IPS-20b (cell line): ENCODE data around the gene SCN3B.

Experiments
- H3K27ac ChIP-seq: one replicate; pipeline ENCODE4 v1.5.1; 2013; ENCODE audit warnings: low read length
- H3K27me3 ChIP-seq: 2 replicates; pipeline ENCODE4 v1.6.1; 2013; ENCODE audit warnings: mild to moderate bottlenecking, low read length, inconsistent platforms; ENCODE audit not compliant: insufficient read depth
- H3K36me3 ChIP-seq: 2 replicates; pipeline ENCODE4 v1.6.1; 2013; ENCODE audit warnings: low read depth, mild to moderate bottlenecking, inconsistent platforms, low read length, moderate library complexity; ENCODE audit not compliant: insufficient read depth
- H3K4me1 ChIP-seq: 2 replicates; pipeline ENCODE4 v1.6.1; 2013; ENCODE audit warnings: mild to moderate bottlenecking, control low read depth, inconsistent platforms, low read length, moderate library complexity; ENCODE audit not compliant: insufficient read depth
- H3K4me3 ChIP-seq: 2 replicates; pipeline ENCODE4 v1.5.1; 2013; ENCODE audit warnings: mild to moderate bottlenecking, low read length, inconsistent platforms
- H3K9ac ChIP-seq: 2 replicates; pipeline ENCODE4 v1.6.1; 2013; ENCODE audit warnings: low read depth, mild to moderate bottlenecking, inconsistent platforms, low read length, moderate library complexity
- H3K9me3 ChIP-seq: 2 replicates; pipeline ENCODE4 v1.6.1; 2013; ENCODE audit warnings: mild to moderate bottlenecking, low read depth, low read length, inconsistent platforms; ENCODE audit not compliant: insufficient read depth

Gene SCN3B

GRCh38 chr11:123653483-123653826, 969 bp downstream of the SCN3B start:
- H3K36me3 ChIP-seq, result no peaks in the 10 kb centered on the region
- H3K4me3 ChIP-seq, result peak overlapping the region; percentile 87
- H3K27me3 ChIP-seq, result peaks cover 54% of the 10 kb centered on the region
- H3K4me1 ChIP-seq, result no peaks in the 10 kb centered on the region
- no peaks in the 10 kb centered on the region for H3K9me3 ChIP-seq
- no peak overlapping the region for H3K27ac ChIP-seq
- H3K9ac ChIP-seq, result no peak overlapping the region

DNA sequence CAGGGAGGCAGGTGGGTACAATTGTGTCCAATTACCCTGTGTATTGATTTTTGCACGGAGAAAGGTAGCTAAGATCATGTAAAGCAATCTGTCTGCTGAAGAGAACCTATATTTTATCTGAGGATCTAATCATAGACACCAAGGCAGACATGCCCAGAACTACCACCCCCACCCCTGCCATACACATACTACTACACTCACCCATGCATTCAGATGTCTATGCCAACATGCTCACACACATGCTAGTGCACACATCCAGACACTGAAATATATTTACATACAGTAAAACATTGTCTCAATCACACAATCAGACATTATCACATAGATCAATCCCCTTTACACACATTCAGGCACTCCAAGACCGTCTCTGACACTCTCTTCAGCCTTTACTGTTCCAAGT, 1.8 kb downstream of the SCN3B start:
- H3K27me3 ChIP-seq, result peaks cover 54% of the 10 kb centered on the region
- no peaks in the 10 kb centered on the region for H3K9me3 ChIP-seq
- no peak overlapping the region for H3K9ac ChIP-seq
- H3K4me1 ChIP-seq, result no peaks in the 10 kb centered on the region
- no peak overlapping the region for H3K4me3 ChIP-seq
- H3K27ac ChIP-seq, result no peak overlapping the region
- H3K36me3 ChIP-seq, result no peaks in the 10 kb centered on the region

DNA sequence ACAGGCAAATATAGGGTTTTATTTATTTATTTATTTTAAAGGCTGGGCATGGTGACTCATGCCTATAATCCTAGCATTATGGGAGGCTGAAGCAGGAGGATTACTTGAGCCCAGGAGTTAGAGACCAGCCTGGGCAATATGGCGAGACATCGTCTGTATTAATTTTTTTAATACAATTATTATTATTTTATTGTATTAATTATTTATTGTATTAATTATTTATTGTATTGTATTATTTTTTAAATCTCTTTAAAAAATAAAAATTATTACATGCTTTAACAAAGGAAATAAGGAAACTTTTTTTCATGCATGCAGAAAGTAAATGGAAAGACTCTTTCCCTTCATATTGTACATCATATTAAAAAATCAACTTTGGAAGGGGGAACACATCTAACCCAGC, 3.5 kb downstream of the SCN3B start:
- Histone ChIP-seq H3K27ac (no peak overlapping the region), H3K9me3 (no peaks in the 10 kb centered on the region), H3K36me3 (no peaks in the 10 kb centered on the region), H3K27me3 (peaks cover 48% of the 10 kb centered on the region), H3K9ac (no peak overlapping the region), H3K4me1 (no peaks in the 10 kb centered on the region), H3K4me3 (no peak overlapping the region)

- H3K27ac ChIP-seq, result no peak overlapping the region
- no peak overlapping the region for H3K9ac ChIP-seq
- 0 out of 2 replicates have a peak, but pooled peaks cover 4% of the 10 kb centered on the region for H3K27me3 ChIP-seq
- peaks cover 4% of the 10 kb centered on the region; the same call in 1 of the 2 replicates for H3K4me1 ChIP-seq
- H3K4me3 ChIP-seq, result no peak overlapping the region
- no peaks in the 10 kb centered on the region for H3K9me3 ChIP-seq
- no peaks in the 10 kb centered on the region for H3K36me3 ChIP-seq
Observed at GRCh38 chr11:123645286-123645975, 9.0 kb downstream of the SCN3B start.

DNA sequence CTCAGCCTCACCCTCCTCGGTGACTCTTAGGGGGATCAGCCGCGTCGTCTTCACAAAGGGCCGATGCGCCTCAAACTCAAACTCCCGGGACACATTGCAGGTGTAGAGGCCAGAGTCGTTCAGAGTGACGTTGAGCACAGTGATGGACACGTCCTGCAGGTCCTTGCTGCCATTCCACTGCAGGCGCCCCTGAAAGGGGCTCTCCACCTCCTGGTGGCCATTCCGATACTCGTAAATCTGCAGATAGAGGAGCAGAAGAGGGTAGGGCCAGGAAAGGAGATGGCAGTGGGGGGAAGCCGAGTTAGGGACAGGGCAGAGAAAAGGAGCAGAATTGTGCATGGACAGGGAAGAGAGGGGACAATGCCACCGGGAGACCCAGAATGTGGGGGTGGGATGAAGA, 12.0 kb downstream of the SCN3B start:
- Histone ChIP-seq H3K9ac (no peak overlapping the region), H3K4me1 (peaks cover 8% of the 10 kb centered on the region; the same call in 1 of the 2 replicates), H3K27ac (no peak overlapping the region), H3K9me3 (no peaks in the 10 kb centered on the region), H3K36me3 (no peaks in the 10 kb centered on the region), H3K4me3 (no peak overlapping the region), H3K27me3 (no peaks in the 10 kb centered on the region)

- H3K27me3 ChIP-seq, result no peaks in the 10 kb centered on the region
- H3K9ac ChIP-seq, result peak overlapping the region; percentile 33; the same call in 1 of the 2 replicates
- no peak overlapping the region for H3K4me3 ChIP-seq
- no peaks in the 10 kb centered on the region for H3K36me3 ChIP-seq
- H3K4me1 ChIP-seq, result peaks cover 8% of the 10 kb centered on the region; the same call in 1 of the 2 replicates
- no peaks in the 10 kb centered on the region for H3K9me3 ChIP-seq
- H3K27ac ChIP-seq, result no peak overlapping the region
Observed at GRCh38 chr11:123641495-123641840, 13.0 kb downstream of the SCN3B start.

DNA sequence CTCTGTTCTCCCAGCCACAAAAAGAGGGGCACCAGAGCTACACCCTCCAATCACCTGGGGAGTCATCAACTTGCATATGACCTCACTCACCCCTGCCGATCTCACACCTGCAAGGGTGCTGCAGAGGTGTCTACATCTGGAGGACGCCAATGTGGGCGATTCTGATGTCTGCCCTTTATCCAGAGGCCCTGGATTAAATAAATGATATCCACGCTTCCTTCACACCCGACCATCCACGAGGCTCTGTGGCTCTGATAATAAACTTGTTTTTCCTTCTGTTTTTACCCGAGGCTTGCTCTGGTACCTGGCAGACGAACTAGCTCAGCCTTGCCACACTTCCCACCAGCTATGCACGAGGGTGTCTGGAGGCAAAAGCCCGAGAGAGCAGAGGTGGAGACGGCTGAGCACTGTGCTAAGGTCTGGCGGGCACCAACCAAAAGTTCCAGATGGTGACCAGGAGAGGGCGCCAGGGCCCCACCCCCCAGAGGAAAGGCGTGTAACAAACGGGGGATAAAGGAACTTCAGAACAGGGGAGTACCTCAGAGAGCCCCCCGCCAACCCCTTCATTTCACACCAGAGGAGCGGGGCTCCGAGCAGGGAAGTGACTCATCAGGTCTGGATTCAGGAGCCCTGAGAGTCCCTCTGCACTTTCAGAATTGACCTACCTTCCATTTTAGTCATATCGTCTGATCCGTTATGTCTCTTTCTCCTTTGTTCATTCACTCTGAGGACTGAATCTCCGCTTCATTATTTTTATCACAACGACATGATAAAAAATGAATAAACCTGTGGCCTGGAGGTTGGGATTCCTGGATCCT, 13.5 kb downstream of the SCN3B start:
- H3K4me1 ChIP-seq, result peaks cover 8% of the 10 kb centered on the region; the same call in 1 of the 2 replicates
- H3K27me3 ChIP-seq, result no peaks in the 10 kb centered on the region
- no peaks in the 10 kb centered on the region for H3K36me3 ChIP-seq

DNA sequence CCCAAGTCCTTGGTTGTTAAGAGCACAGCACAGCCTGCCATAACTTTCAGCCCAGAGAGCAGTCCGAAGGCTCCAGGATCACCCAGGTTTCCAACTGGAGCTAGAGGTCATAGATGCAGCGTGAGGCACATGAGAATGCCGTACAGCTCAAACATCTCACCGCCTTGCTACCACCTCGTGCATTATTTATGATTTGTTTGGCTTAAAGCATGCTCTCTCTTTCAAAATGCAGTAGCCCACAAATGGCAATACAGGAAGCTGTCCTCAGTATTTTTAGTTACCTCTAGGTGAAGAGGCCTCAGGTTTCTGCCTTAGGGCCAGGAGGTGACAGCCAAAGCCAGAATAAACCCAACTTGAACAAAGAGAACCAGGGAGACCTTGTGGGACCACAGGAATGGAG, 14.4 kb downstream of the SCN3B start:
- Histone ChIP-seq H3K27me3 (no peaks in the 10 kb centered on the region), H3K36me3 (no peaks in the 10 kb centered on the region), H3K27ac (no peak overlapping the region), H3K4me1 (peaks cover 8% of the 10 kb centered on the region; the same call in 1 of the 2 replicates), H3K9ac (no peak overlapping the region), H3K4me3 (no peak overlapping the region), H3K9me3 (no peaks in the 10 kb centered on the region)

More for the DNA sequence above, 13.5 kb downstream of the SCN3B start:
- peak overlapping the region; percentile 33; the same call in 1 of the 2 replicates for H3K9ac ChIP-seq
- H3K4me3 ChIP-seq, result no peak overlapping the region
- H3K9me3 ChIP-seq, result no peaks in the 10 kb centered on the region
- no peak overlapping the region for H3K27ac ChIP-seq

- H3K4me3 ChIP-seq, result no peak overlapping the region
Observed at GRCh38 chr11:123630126-123630608, 24.3 kb downstream of the SCN3B start.

DNA sequence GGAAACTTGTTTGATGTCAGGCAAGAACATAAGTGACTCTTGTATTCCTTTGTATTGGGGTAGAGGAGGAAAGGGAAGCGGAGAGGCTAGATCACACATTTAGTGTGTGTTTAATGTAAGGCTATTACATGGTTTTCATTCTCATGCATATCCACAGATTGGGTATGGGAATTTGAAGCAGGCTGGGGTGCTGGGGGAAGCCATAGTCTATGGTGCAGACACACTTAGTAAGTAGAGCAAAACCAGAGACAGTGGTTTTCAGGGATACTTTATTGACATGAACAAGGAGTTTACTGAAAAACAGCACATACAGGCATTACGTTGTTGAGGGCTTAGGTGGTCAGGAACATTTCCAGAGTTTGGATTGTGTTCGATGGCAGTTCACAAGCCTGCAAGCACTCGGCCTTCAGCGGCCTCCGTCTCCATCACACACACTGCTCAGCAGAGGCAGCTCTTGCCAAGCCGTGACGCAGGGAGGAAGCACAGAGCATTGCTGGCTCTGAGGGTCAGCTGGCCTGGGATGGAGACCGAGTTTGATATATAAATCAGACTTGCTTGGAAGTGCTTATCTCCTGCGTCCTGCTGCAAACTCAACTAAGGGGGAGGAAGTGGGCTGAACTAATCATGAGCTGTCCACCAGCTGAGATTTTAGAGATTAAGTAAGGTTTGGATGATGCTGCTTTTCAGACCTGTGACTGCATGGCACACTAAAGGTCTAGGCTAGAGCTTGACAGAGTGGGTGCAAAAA, 25.3 kb downstream of the SCN3B start:
- H3K9me3 ChIP-seq, result no peaks in the 10 kb centered on the region
- no peaks in the 10 kb centered on the region for H3K27me3 ChIP-seq
- H3K27ac ChIP-seq, result no peak overlapping the region
- H3K4me3 ChIP-seq, result no peak overlapping the region
- H3K36me3 ChIP-seq, result peaks cover 8% of the 10 kb centered on the region
- no peak overlapping the region for H3K9ac ChIP-seq
- 0 out of 2 replicates have a peak, but pooled peaks cover 4% of the 10 kb centered on the region for H3K4me1 ChIP-seq

More at GRCh38 chr11:123630126-123630608, 24.3 kb downstream of the SCN3B start:
- Histone ChIP-seq H3K9ac (no peak overlapping the region), H3K27ac (no peak overlapping the region), H3K36me3 (peaks cover 4% of the 10 kb centered on the region; the same call in 1 of the 2 replicates), H3K9me3 (no peaks in the 10 kb centered on the region), H3K4me1 (0 out of 2 replicates have a peak, but pooled peaks cover 4% of the 10 kb centered on the region), H3K27me3 (no peaks in the 10 kb centered on the region)

GRCh38 chr11:123624974-123625373, 29.4 kb downstream of the SCN3B start:
- Histone ChIP-seq H3K4me3 (no peak overlapping the region), H3K4me1 (0 out of 2 replicates have a peak, but pooled peaks cover 4% of the 10 kb centered on the region), H3K36me3 (peaks cover 26% of the 10 kb centered on the region), H3K9ac (no peak overlapping the region), H3K27me3 (no peaks in the 10 kb centered on the region), H3K27ac (no peak overlapping the region), H3K9me3 (no peaks in the 10 kb centered on the region)
